ENCODE data around the gene NDUFB10. TPM values are rescaled to one million over a fixed set of nuclear protein-coding genes. Genes with fewer than 3 reads are reported as not detected.
A peak's percentile ranks its signal among the peaks of the same experiment; 100 is the strongest.

The NDUFB10 gene
- total RNA-seq, result 100 to 1,000 TPM; 108 to 197 TPM

GRCh38 chr16:1959269-1960039, at the start of gene NDUFB10:
TSS of gene NDUFB10 (plus strand) at chr16:1959538. CDS start at chr16:1959625, 87 bp downstream.
- Histone ChIP-seq H3K9me3 (no peaks in the 10 kb centered on the region), H3K27me3 (replicated peaks; ENCODE audit: insufficient read depth) (no peaks in the 10 kb centered on the region), H3K4me1 (ENCODE audit: control insufficient read depth in 1 of 2, low read depth in 2 of 2) (peaks cover 6 to 19% of the 10 kb centered on the region in 2 donors), H3K36me3 (peaks cover 18% of the 10 kb centered on the region), H3K27ac (peak within 1 kb of the TSS; percentile 58 to 75), H3K4me3 (peak within 1 kb of the TSS; percentile 86)
- ATAC-seq (ENCODE audit: insufficient number of reproducible peaks, low FRiP score, low read depth) (peak; percentile 83), DNase-seq (ENCODE audit: low spot score) (peak; percentile 51)
- peak; percentile 65 for TF ChIP-seq CTCF (IDR thresholded peaks at IDR 0.05)

- Histone ChIP-seq H3K36me3 (no peaks in the 10 kb centered on the region), H3K4me1 (ENCODE audit: control insufficient read depth in 1 of 2, low read depth in 2 of 2) (no peaks in the 10 kb centered on the region), H3K4me3 (no peak overlapping the region), H3K9me3 (no peaks in the 10 kb centered on the region), H3K27ac (no peak overlapping the region), H3K27me3 (replicated peaks; ENCODE audit: insufficient read depth) (no peaks in the 10 kb centered on the region)
- no peak for TF ChIP-seq CTCF (IDR thresholded peaks at IDR 0.05)
- no peak for ATAC-seq (ENCODE audit: insufficient number of reproducible peaks, low FRiP score, low read depth)
- no peak for DNase-seq (ENCODE audit: low spot score)
These were observed 49.6 kb upstream of the NDUFB10 start for GRCh38 chr16:1909561-1910231.

- no peak for TF ChIP-seq CTCF (IDR thresholded peaks at IDR 0.05)
- no peak overlapping the region for H3K4me3 ChIP-seq
- no peaks in the 10 kb centered on the region for H3K9me3 ChIP-seq
- no peaks in the 10 kb centered on the region for H3K27me3 ChIP-seq (replicated peaks; ENCODE audit: insufficient read depth)
- no peak overlapping the region for H3K27ac ChIP-seq
- no peak for ATAC-seq (ENCODE audit: insufficient number of reproducible peaks, low FRiP score, low read depth)
- no peaks in the 10 kb centered on the region for H3K4me1 ChIP-seq (ENCODE audit: control insufficient read depth in 1 of 2, low read depth in 2 of 2)
- no peak for DNase-seq (ENCODE audit: low spot score)
- no peaks in the 10 kb centered on the region for H3K36me3 ChIP-seq
These were observed 47.7 kb upstream of the NDUFB10 start for GRCh38 chr16:1911467-1912214.

- H3K4me1 ChIP-seq (ENCODE audit: control insufficient read depth in 1 of 2, low read depth in 2 of 2), result no peaks in the 10 kb centered on the region
- DNase-seq (ENCODE audit: low spot score) (no peak), ATAC-seq (ENCODE audit: insufficient number of reproducible peaks, low FRiP score, low read depth) (no peak)
- no peak for TF ChIP-seq CTCF (IDR thresholded peaks at IDR 0.05)
- no peaks in the 10 kb centered on the region for H3K9me3 ChIP-seq
- no peak overlapping the region for H3K4me3 ChIP-seq
- H3K27ac ChIP-seq, result no peak overlapping the region
- H3K27me3 ChIP-seq (replicated peaks; ENCODE audit: insufficient read depth), result no peaks in the 10 kb centered on the region
- no peaks in the 10 kb centered on the region for H3K36me3 ChIP-seq
These were observed 47.2 kb upstream of the NDUFB10 start for GRCh38 chr16:1912215-1912543.

Measured in thoracic aorta (tissue), 2 donors.